Mesenchymal stem cell (in vitro differentiated cells and primary cell): ENCODE data around the gene RPRD2.

ENCODE experiments used
- DNase-seq: peaks from one replicate; pipeline ENCODE4 v3.0.0-alpha.2; 2013
- H2AFZ ChIP-seq: one replicate; pipeline ENCODE4 v1.6.1; 2013; ENCODE audit warnings: low read depth, mild to moderate bottlenecking, control low read depth, inconsistent platforms, low read length, moderate library complexity
- H2AK5ac ChIP-seq: 2 replicates; pipeline ENCODE4 v1.6.1; 2013; ENCODE audit warnings: low read length, moderate library complexity, mild to moderate bottlenecking, inconsistent platforms; ENCODE audit not compliant: severe bottlenecking
- H2BK120ac ChIP-seq: one replicate; pipeline ENCODE4 v1.6.1; 2013; ENCODE audit warnings: low read depth, mild to moderate bottlenecking, inconsistent platforms, low read length, moderate library complexity
- H2BK12ac ChIP-seq, 2 experiments: one replicate each; pipeline ENCODE4 v1.6.1; 2013; ENCODE audit warnings: inconsistent platforms in 2 of 2, low read length in 2 of 2, mild to moderate bottlenecking in 2 of 2, moderate library complexity in 2 of 2, control low read depth in 1 of 2
- H2BK15ac ChIP-seq: one replicate; pipeline ENCODE4 v1.6.1; 2013; ENCODE audit warnings: mild to moderate bottlenecking, low read depth, inconsistent platforms; ENCODE audit not compliant: poor library complexity, severe bottlenecking
- H2BK5ac ChIP-seq: 2 replicates; pipeline ENCODE4 v1.6.1; 2013; ENCODE audit warnings: low read depth, mild to moderate bottlenecking, low read length, control low read depth, inconsistent platforms; ENCODE audit not compliant: poor library complexity, severe bottlenecking
- H3K14ac ChIP-seq, 2 experiments: one replicate each; pipeline ENCODE4 v1.6.1; 2013; ENCODE audit warnings: inconsistent platforms in 2 of 2, low read length in 2 of 2, control low read depth in 1 of 2, mild to moderate bottlenecking in 1 of 2, moderate library complexity in 1 of 2
- H3K18ac ChIP-seq, 2 experiments: one replicate each; pipeline ENCODE4 v1.6.1; 2013; ENCODE audit warnings: inconsistent platforms in 2 of 2, low read length in 2 of 2, control low read depth in 1 of 2, low read depth in 1 of 2, mild to moderate bottlenecking in 1 of 2
- H3K23ac ChIP-seq, 2 experiments: one replicate each; pipeline ENCODE4 v1.6.1; 2013; ENCODE audit warnings: inconsistent platforms in 2 of 2, low read length in 2 of 2, mild to moderate bottlenecking in 2 of 2, moderate library complexity in 2 of 2, control low read depth in 1 of 2
- H3K27ac ChIP-seq: 2 replicates; pipeline ENCODE4 v1.5.1; 2013; ENCODE audit warnings: mild to moderate bottlenecking, moderate library complexity, low read length, control low read depth, inconsistent platforms; ENCODE audit not compliant: poor library complexity, severe bottlenecking
- H3K27me3 ChIP-seq, 2 experiments: 2 replicates each; pipeline versions ENCODE4 v1.6.1 to v1.7.0; 2013; ENCODE audit warnings: low read length in 2 of 2, mild to moderate bottlenecking in 2 of 2, moderate library complexity in 2 of 2, control low read depth in 1 of 2, inconsistent platforms in 1 of 2; ENCODE audit not compliant: control insufficient read depth in 1 of 2, insufficient read depth in 1 of 2
- H3K36me3 ChIP-seq, 2 experiments: 2 replicates each; pipeline versions ENCODE4 v1.6.1 to v1.7.0; 2013; ENCODE audit warnings: low read length in 2 of 2, control low read depth in 1 of 2, inconsistent platforms in 1 of 2, low read depth in 1 of 2, mild to moderate bottlenecking in 1 of 2; ENCODE audit not compliant: insufficient read depth in 2 of 2, control insufficient read depth in 1 of 2
- H3K4ac ChIP-seq, 2 experiments: one replicate each; pipeline ENCODE4 v1.6.1; 2013; ENCODE audit warnings: inconsistent platforms in 2 of 2, low read length in 2 of 2, mild to moderate bottlenecking in 2 of 2, moderate library complexity in 2 of 2, control low read depth in 1 of 2, low read depth in 1 of 2
- H3K4me1 ChIP-seq: 2 replicates; pipeline ENCODE4 v1.6.1; 2013; ENCODE audit warnings: low read depth, low read length, control low read depth; ENCODE audit not compliant: control insufficient read depth, insufficient read depth
- H3K4me2 ChIP-seq: 2 replicates; pipeline ENCODE4 v1.6.1; 2013; ENCODE audit warnings: low read length, mild to moderate bottlenecking, inconsistent platforms; ENCODE audit not compliant: poor library complexity, severe bottlenecking
- H3K4me3 ChIP-seq, 2 experiments: 2 replicates each; pipeline versions ENCODE4 v1.5.1 to v1.7.0; 2013; ENCODE audit warnings: low read length in 2 of 2, mild to moderate bottlenecking in 2 of 2, control low read depth in 1 of 2, low read depth in 1 of 2; ENCODE audit not compliant: insufficient read depth in 1 of 2
- H3K79me1 ChIP-seq: replicated peaks from 2 replicates; pipeline ENCODE4 v1.6.1; 2013; ENCODE audit warnings: mild to moderate bottlenecking, control low read depth, low read length, inconsistent platforms; ENCODE audit not compliant: poor library complexity, severe bottlenecking
- H3K9ac ChIP-seq: 2 replicates; pipeline ENCODE4 v1.7.0; 2013; ENCODE audit warnings: mild to moderate bottlenecking, low read length, moderate library complexity
- H3K9me3 ChIP-seq: 2 replicates; pipeline ENCODE4 v1.7.0; 2013; ENCODE audit warnings: mild to moderate bottlenecking, low read length; ENCODE audit not compliant: control insufficient read depth
- H4K8ac ChIP-seq: one replicate; pipeline ENCODE4 v1.6.1; 2013; ENCODE audit warnings: inconsistent platforms, mild to moderate bottlenecking, low read length, moderate library complexity
- H4K91ac ChIP-seq: one replicate; pipeline ENCODE4 v1.6.1; 2013; ENCODE audit warnings: mild to moderate bottlenecking, low read length, inconsistent platforms
- WGBS: methylation state at CpG from one replicate; pipeline ENCODE4 v1.1.7; 2013; ENCODE audit warnings: mixed read lengths; 5-methylcytosine and 5-hydroxymethylcytosine counted together

The RPRD2 gene

GRCh38 chr1:150414592-150414991 is 50.6 kb downstream of the RPRD2 start:
- no peak overlapping the region for H2BK12ac ChIP-seq
- no peak overlapping the region for H3K27ac ChIP-seq
- no peak overlapping the region for H4K91ac ChIP-seq
- no peak overlapping the region for H3K23ac ChIP-seq
- 100% methylated on average over 1 of the region's 4 CpGs for WGBS
- H3K18ac ChIP-seq, result no peak overlapping the region
- peaks cover 22% of the 10 kb centered on the region for H3K79me1 ChIP-seq
- H3K27me3 ChIP-seq, result no peaks in the 10 kb centered on the region
- peaks cover 3 to 15% of the 10 kb centered on the region in 2 experiments for H3K36me3 ChIP-seq
- no peak for DNase-seq
- H3K9me3 ChIP-seq, result no peaks in the 10 kb centered on the region
- no peak overlapping the region for H3K4me2 ChIP-seq
- no peak overlapping the region for H2BK120ac ChIP-seq
- H3K9ac ChIP-seq, result no peak overlapping the region
- H3K14ac ChIP-seq, result no peak overlapping the region
- H3K4ac ChIP-seq, result no peak overlapping the region
- H2AFZ ChIP-seq, result no peak overlapping the region
- no peak overlapping the region for H2AK5ac ChIP-seq
- no peak overlapping the region for H2BK5ac ChIP-seq
- no peak overlapping the region for H3K4me3 ChIP-seq
- H2BK15ac ChIP-seq, result no peak overlapping the region
- peaks cover 3% of the 10 kb centered on the region for H3K4me1 ChIP-seq
- H4K8ac ChIP-seq, result no peak overlapping the region

- no peak for DNase-seq
- no peak overlapping the region for H3K14ac ChIP-seq
- H2BK15ac ChIP-seq, result no peak overlapping the region
- H3K4me2 ChIP-seq, result no peak overlapping the region
- H2BK12ac ChIP-seq, result no peak overlapping the region
- H2BK5ac ChIP-seq, result no peak overlapping the region
- peaks cover under 1% of the 10 kb centered on the region for H3K4me1 ChIP-seq
- no peak overlapping the region for H3K27ac ChIP-seq
- 96% methylated on average over 3 of the region's 3 CpGs for WGBS
- H2AK5ac ChIP-seq, result no peak overlapping the region
- H3K23ac ChIP-seq, result no peak overlapping the region
- peaks cover 6 to 26% of the 10 kb centered on the region in 2 experiments for H3K36me3 ChIP-seq
- H3K27me3 ChIP-seq, result no peaks in the 10 kb centered on the region
- H4K91ac ChIP-seq, result no peak overlapping the region
- H4K8ac ChIP-seq, result no peak overlapping the region
- no peak overlapping the region for H2AFZ ChIP-seq
- no peak overlapping the region for H2BK120ac ChIP-seq
- no peak overlapping the region for H3K4me3 ChIP-seq
- H3K18ac ChIP-seq, result no peak overlapping the region
- peaks cover 21% of the 10 kb centered on the region for H3K79me1 ChIP-seq
- H3K9ac ChIP-seq, result no peak overlapping the region
- H3K9me3 ChIP-seq, result no peaks in the 10 kb centered on the region
- H3K4ac ChIP-seq, result no peak overlapping the region
Observed at GRCh38 chr1:150415800-150416199, 51.9 kb downstream of the RPRD2 start.

GRCh38 chr1:150420560-150421265 is 56.8 kb downstream of the RPRD2 start:
- no peak for DNase-seq
- Histone ChIP-seq H3K9me3 (no peaks in the 10 kb centered on the region), H4K91ac (no peak overlapping the region), H3K36me3 (peaks cover 6 to 39% of the 10 kb centered on the region in 2 experiments), H3K14ac (no peak overlapping the region), H2BK5ac (no peak overlapping the region), H3K4me3 (no peak overlapping the region), H3K27me3 (no peaks in the 10 kb centered on the region), H3K4ac (no peak overlapping the region), H3K9ac (no peak overlapping the region), H3K27ac (no peak overlapping the region), H3K18ac (no peak overlapping the region), H2AK5ac (no peak overlapping the region), H3K23ac (no peak overlapping the region), H4K8ac (no peak overlapping the region), H3K79me1 (peaks cover 11% of the 10 kb centered on the region), H2BK15ac (no peak overlapping the region), H2AFZ (no peak overlapping the region), H3K4me2 (no peak overlapping the region), H2BK12ac (no peak overlapping the region), H3K4me1 (no peaks in the 10 kb centered on the region), H2BK120ac (no peak overlapping the region)
- over 99% methylated on average over 3 of the region's 5 CpGs for WGBS

GRCh38 chr1:150422541-150422940 is 58.6 kb downstream of the RPRD2 start:
- Histone ChIP-seq H3K9me3 (no peaks in the 10 kb centered on the region), H3K23ac (no peak overlapping the region), H2BK15ac (no peak overlapping the region), H4K91ac (no peak overlapping the region), H2BK120ac (no peak overlapping the region), H2BK12ac (no peak overlapping the region), H3K27me3 (no peaks in the 10 kb centered on the region), H3K36me3 (peaks cover 9 to 39% of the 10 kb centered on the region in 2 experiments), H3K4me3 (no peak overlapping the region), H3K4ac (no peak overlapping the region), H4K8ac (no peak overlapping the region), H2AFZ (no peak overlapping the region), H3K9ac (no peak overlapping the region), H2AK5ac (no peak overlapping the region), H3K79me1 (peaks cover 14% of the 10 kb centered on the region), H3K14ac (no peak overlapping the region), H2BK5ac (no peak overlapping the region), H3K27ac (no peak overlapping the region), H3K4me1 (no peaks in the 10 kb centered on the region), H3K18ac (no peak overlapping the region), H3K4me2 (no peak overlapping the region)
- DNase-seq, result no peak
- WGBS, result no CpG with 5 or more reads among the region's 2 CpGs
